HG03442 (cell line): Measurements from ENCODE around the gene MAML2.

Source experiments
- ATAC-seq: cut with Tn5 transposase; IDR thresholded peaks from one replicate; pipeline ENCODE4 v1.9.1; 2021; ENCODE audit warnings: mild to moderate bottlenecking, moderate library complexity; ENCODE audit not compliant: unreplicated experiment

Gene MAML2

GRCh38 chr11:96342961-96343711 lies at the start of gene MAML2:
TSS of gene MAML2 (minus strand) at chr11:96343195. CDS start at chr11:96341895, 1,300 bp downstream.
- peak; percentile 82 for ATAC-seq

GRCh38 chr11:96391698-96392307 lies 48.8 kb upstream of the MAML2 start:
- no peak for ATAC-seq

DNA sequence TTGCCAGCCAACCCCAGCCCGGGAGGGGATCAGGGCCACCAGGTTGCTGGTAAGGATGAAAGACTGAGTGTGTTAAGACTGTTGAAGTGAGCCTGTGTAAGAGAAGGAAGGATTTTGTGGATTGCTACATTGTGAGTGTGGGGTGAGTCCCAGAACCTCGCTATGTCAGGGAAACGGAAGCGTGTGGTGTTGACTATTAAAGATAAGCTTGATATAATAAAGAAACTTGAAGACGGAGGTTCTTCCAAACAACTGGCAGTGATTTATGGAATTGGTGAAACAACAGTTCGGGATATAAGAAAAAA lies 47.4 kb upstream of the MAML2 start:
- no peak for ATAC-seq

GRCh38 chr11:96389720-96390487 lies 46.9 kb upstream of the MAML2 start, which contains the start of the genes CCDC82 and JRKL:
TSS of gene CCDC82 (minus strand) at chr11:96389912. CDS start at chr11:96384747, 5,165 bp downstream.
TSS of gene JRKL (plus strand) at chr11:96390013. CDS start at chr11:96390650, 637 bp downstream.
- ATAC-seq, result peak; percentile 89

- peak; percentile 41 for ATAC-seq
Observed at GRCh38 chr11:96388891-96389719, 46.1 kb upstream of the MAML2 start.

DNA sequence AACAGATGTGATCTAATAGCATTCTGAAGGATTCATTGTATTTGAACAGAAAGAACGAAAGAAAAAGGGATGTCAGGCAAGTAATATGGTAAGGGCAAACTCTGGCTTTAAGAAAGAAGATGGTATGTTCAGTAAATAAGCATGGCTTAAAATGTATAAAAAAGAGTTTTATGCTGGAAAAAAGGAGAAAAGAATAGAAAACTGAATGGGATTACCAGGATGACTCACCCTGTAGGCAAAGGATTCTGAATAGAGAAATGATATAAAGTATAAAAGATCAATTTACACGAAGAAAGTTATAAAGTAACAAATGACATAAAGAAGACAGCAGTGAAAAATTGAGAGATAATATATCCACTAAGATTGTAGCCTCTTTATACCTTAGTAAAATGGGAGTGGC lies 42.2 kb upstream of the MAML2 start:
- ATAC-seq, result no peak

- no peak for ATAC-seq
Observed at GRCh38 chr11:96384156-96384555, 41.2 kb upstream of the MAML2 start.

- no peak for ATAC-seq
Observed at GRCh38 chr11:96376796-96377195, 33.8 kb upstream of the MAML2 start.

- no peak for ATAC-seq
Observed at GRCh38 chr11:96373826-96374225, 30.8 kb upstream of the MAML2 start.

GRCh38 chr11:96367342-96367741 lies 24.3 kb upstream of the MAML2 start:
- no peak for ATAC-seq

DNA sequence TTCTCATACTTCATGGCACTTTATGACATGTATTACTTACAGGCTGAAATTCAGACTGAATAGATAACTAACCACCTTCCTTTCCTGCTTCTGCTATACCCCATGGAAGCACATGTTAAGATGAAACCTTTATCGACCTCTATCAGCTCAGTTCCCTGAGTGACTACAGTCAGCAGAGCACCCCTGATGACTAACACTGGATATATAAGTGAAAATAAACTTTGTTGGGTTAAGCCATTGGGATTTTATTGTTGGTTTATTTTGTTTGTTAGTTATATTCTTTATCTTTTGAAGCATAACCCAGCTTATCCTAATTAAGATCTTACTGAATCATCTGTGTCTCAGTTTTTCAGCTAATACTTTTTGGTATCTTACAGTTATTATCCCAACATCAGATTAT lies 23.0 kb upstream of the MAML2 start:
- no peak for ATAC-seq

GRCh38 chr11:96365493-96365892 lies 22.5 kb upstream of the MAML2 start:
- no peak for ATAC-seq

DNA sequence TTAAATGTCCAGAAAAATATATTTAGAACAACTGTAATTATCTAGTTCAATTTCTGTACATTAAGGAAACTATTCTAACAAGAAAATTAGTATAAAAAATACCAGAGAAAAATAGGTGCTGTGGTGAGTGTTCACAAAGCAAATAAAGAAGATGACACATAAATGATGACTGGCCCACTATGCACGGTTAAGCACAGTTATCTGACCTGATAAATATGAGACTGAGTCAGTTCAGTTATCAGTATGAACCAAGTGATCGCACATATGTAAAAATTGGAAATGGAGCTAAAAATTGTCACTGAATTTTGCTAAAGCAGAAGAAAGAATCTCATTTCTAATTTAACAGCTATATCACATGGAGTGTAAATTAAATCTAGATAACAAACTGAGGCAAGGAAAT lies 18.8 kb upstream of the MAML2 start:
- no peak for ATAC-seq

- ATAC-seq, result no peak
Observed at GRCh38 chr11:96358321-96358720, 15.3 kb upstream of the MAML2 start.

DNA sequence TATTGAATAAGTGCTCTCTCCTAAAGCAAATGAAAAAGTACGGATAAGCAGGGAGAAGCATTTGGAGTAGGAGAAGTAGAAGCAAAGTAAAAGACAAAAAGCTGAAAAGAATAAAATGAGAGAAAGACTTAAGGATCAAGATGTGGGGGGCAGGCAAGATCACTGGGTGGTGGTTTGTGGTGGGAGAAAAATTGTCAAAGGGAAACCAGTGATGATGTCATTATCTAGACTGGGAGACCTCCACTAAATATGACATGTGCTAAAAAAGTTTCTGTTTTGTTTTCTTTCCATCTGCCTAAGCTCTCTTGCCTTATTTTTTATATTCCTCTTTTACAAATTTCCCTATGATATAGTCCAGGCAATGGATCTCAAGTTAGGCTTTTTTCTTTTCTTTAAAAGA lies 14.8 kb upstream of the MAML2 start:
- peak; percentile 41 for ATAC-seq

DNA sequence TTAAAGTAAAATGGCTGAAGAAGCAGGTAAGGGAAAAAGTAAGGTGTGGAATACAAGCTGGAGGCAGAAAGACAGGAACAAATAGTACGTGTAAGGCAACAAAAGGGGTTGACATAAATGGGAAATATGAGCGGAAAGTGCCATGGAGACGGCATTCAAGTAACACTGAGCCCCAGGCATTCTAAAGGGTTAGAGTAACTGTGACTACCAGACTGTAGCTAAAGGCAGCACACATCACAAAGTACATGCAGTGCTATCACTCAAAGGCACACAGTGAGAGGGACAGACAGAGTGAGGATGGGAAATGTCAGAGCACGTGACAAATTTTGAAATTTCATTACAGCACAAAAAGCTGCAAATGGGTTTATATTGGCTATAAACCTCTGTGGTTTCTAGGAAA lies 13.9 kb upstream of the MAML2 start:
- no peak for ATAC-seq

GRCh38 chr11:96342014-96342960 lies 708 bp downstream of the MAML2 start:
- no peak for ATAC-seq

DNA sequence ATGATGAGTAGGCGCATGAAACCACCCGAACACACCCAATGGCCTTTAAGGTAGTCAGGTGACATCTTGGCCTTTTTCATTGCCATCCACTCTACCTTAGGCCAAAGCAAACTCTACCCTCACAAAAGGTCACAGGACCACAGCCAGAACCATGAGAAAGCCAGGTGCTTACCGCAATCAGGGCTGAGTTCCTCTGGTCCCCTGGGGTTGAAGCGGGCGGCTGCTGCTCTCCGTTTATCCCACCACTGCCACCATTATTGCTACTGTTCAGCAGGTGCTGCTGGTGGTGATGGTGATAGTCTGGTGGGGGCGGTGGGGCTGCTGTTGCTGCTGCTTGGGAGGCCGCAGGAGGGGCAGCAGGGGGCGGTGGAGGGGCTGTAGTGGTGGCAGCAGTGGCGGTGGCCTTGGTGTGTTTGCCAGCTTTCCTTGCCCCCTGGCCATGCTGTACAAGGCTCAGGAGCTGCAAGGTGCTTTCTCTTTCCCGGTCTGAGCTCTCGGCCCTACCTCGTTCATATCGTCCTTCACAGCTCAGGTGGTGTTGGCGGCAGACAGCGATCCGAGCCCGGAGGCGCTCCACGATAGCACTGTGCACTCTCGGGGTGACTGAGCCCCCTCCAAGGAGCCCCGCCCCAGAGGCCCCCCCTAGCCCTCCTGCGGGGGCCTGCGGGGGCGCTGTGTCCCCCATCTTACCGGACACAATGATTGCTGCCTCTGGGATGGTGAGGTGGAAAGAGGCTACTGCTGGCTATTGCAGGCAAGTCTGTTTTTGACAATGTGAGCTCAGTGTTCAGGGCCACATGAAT lies 1.6 kb downstream of the MAML2 start:
- peak; percentile 30 for ATAC-seq

DNA sequence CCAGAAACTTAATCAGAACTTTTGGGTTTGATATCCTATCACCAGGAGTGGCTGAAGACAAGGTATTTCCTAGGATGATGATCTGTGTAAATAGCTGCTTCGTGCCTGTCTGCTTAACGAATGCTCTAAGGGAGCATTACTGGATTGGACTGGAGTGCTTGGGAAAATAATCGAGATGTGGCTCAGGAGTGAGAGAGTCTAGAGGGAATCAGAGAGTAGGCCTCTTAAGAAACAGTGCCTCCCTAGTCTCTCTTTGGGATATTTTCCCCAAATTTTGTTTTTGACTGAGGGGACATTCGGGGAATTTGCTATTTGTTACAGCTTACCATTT lies 2.5 kb downstream of the MAML2 start:
- no peak for ATAC-seq
